Activated naive CD4-positive, alpha-beta T cell treated with Interleukin-2 at 50 U/mL for 16 hours (primary cell): ENCODE measurements around the gene RUNX2.

Experiments
- DNase-seq: peaks from one replicate; pipeline ENCODE4 v3.0.0-alpha.2; 2020

RUNX2 gene

DNA sequence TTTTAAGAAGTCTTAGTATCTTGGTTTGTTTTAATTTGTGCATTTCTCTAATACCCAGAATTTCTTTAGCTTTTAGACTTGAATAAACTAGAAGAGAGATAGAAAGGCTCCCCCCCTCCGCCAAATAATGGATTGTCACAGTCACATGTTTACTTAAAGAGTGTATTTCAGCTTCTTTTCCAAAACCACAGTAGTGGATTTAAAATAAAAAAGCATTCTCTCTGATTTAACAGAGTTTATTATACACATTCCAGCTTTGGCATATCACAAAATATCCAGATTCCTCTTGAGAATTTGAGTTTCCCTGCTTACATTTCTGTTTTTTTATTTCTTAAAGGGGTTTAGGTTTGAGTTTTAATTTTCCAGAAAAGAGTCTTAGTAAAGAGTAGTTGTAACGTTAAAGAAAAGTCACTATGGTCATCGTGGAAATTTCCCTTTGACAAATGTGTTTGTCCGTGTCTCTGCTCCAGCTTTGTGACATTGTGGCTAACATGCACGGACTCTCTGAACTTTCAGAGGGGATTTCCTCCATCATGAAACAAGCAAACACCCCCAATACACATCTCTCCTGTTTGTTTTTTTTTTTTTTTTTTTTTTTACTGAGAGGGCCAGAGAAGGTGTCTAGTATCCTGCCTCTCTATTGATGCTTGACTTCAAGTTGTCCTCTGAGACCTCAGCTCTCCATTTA lies 163.1 kb downstream of the RUNX2 start:
- no peak for DNase-seq

DNA sequence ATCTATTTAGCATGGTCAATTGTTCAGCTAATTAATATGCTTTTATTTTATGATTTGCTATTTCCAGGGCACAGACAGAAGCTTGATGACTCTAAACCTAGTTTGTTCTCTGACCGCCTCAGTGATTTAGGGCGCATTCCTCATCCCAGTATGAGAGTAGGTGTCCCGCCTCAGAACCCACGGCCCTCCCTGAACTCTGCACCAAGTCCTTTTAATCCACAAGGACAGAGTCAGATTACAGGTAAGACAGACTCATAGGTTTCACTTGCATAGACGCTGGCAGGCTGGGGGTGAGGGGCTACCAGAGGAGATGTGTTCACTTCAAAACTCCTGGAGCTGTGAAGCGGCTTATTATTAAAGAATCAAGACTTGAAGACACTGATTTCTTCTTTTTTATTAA lies 163.7 kb downstream of the RUNX2 start:
- DNase-seq: no peak

DNA sequence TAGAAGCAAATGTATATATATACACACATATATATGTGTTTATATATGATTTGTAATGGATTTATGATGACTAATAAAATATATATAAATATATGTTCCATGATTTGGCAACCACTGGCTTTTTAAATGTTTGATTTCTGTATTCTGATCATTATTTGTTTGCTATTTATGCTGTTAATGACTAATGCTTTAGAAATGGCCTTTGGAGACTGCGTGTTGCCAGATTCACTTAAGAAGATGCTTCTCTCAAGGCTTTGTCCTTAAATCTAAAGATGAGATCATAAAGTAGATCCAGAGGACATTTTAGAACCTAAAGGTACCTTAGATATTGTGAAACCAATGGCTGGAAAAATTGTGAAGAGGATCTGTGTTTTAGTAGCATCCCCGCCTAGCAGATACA lies 165.6 kb downstream of the RUNX2 start:
- no peak for DNase-seq

- DNase-seq: no peak
Measured at GRCh38 chr6:45494416-45495135, 166.4 kb downstream of the RUNX2 start.

GRCh38 chr6:45495429-45496084 lies 167.4 kb downstream of the RUNX2 start:
- no peak for DNase-seq

- DNase-seq: no peak
Measured at GRCh38 chr6:45496085-45496433, 167.9 kb downstream of the RUNX2 start.

- DNase-seq: no peak
Measured at GRCh38 chr6:45498591-45498990, 170.5 kb downstream of the RUNX2 start.

DNA sequence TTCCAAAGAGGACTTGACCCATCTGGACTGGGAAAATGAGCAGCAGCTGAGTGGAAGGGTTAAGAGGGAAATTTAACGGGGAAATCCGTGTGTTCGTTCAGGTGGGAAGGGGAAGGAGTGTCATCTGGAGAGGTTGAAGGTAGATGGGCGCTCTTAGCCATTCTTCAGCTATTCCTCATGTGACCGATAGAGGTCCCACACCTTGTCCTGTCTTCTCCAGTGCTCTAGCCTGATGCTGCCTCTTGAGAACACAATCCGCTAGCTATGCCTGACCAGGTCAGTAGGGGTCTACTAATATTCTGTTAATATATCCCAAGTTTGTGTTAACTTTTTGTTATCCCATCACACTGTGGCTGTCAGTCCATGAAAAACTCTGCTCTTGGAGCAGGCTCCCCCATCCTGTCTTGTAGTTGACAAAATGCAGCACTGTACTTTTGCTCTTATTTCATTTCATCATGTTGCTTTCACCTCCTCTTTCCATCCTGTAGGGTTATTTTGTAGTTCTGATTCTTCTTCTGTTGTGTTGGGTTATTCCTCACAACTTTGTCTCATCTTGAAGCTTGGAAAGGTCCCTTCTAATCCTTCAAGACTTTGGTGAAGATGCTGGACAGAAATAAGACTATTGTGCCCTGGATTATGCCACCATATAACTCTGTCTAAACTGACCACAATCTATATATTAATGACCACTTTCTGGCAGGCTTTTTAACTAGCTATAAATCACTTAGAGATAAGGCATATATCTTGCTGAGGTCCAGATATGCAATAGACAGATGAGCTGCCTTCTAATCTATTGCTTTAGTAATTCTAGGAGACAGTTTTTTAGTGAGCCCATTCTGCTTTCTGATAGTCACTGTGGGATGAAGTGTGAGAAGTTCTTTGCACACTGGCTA lies 173.0 kb downstream of the RUNX2 start:
- DNase-seq: no peak

DNA sequence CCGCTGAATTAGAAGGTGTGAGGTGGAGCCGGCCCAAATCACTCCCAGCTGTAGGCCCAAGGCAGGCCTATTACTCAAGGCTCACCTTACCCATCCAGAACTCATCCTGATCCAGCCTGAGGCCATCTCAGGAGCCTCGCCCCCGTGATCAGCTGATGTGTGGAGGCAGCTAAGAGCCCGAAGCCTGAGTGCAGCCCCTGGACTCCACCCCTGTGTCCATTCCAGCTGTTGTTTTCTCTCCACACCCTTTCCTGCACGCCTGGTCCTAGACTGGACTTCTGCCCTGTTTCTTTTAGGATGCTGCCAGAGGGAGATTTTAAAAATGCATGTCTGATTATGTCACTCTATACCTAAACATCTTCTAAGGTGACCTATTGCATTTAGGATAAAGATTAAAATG lies 174.3 kb downstream of the RUNX2 start:
- no peak for DNase-seq

- no peak for DNase-seq
Measured at GRCh38 chr6:45504947-45505346, 176.8 kb downstream of the RUNX2 start.

DNA sequence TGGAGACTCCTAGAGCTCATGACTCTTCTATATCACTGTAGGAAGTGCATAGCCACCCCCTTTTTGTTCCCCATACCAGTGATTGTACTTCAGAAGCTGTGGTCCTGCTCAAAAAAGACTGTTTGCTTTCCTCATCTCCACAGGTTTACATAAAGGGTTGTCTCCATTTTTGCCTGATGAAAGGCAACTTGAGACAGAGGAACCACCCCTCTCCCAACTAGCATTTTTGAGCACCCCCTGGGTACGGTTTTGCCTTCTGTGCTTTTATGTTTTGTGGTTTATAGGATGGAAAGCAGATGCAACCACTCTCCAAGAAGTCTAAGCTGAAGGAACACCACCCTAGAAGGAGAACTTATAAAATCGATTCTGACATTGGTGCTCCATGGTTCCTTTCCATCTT lies 177.3 kb downstream of the RUNX2 start:
- no peak for DNase-seq

GRCh38 chr6:45507186-45507585 lies 179.1 kb downstream of the RUNX2 start:
- no peak for DNase-seq

DNA sequence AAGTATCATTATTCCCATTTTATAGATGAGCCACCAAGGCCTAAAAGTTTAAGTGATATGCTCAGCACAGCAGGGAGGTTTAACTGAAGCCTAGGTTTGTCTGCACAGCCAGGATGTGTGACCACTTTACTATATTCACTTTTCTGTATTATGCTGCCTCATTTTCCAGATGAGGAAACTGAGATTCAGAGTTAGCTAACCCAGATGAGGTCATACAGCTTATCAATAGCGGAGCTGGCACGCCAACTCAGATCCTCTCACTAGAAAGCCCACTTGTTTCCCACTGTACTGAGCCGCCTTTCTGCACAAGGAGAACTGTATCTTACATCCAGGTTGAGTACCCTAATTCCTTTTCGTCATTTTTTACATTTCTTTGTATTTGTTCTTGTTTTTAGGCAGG lies 181.3 kb downstream of the RUNX2 start:
- DNase-seq: no peak

- DNase-seq: no peak
Measured at GRCh38 chr6:45512717-45513116, 184.6 kb downstream of the RUNX2 start.

DNA sequence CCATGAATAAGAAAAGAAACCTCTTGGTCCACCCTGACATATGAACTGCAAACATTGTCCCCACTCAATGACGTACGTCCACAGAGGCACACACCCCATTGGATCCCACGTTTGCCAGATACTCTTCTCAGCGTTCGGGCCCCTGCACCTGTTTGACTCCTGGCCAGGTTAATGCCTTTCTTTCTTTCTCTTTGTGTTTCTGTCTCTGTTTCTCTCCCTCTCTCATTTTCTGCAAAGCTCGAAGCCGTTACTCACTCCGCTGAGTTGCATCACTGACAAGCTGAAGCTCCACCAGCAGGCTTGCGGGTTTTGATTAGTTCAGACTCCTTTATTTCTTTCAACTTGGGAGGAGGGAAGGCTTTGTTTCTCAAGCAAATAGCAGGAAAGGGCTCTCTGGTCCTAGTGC lies 185.1 kb downstream of the RUNX2 start:
- no peak for DNase-seq

GRCh38 chr6:45513843-45514242 lies 185.7 kb downstream of the RUNX2 start:
- DNase-seq: no peak

DNA sequence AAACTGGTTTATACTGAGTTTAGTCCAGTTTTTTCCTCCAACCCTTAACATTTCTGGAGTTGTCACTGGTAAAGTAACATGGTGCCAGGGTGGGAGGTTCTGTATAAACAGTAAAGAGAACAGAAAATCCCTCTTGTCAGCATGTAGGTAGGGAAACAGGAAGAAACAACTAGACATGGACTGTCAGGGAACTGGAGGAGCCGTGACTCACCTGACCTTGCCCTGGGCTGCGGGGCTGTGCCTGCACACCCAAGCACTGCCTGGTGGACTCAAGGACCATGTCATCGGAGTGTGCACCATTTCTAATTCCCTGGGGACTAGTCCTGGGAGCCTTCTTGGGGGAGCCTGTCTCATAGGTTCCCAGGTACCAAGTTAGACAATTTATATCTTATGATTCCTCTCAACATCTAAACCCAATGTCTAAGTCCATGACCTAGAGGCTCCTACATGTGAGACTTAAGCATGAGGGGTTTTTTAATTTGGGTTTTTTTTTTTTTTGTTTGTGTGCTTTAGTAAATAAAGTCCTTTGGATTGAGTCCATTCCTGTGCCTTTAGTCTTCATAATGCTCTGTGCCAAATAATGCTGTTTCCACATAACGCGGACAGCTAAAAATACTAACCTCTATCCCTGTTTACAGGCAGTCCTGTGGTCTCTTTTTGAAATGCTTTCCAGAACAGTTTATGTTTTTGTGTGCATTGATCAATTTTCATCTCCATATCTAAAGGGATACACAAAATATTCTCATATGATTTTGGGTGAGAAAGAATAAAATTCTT lies 186.5 kb downstream of the RUNX2 start:
- DNase-seq: no peak

- DNase-seq: no peak
Measured at GRCh38 chr6:45518013-45518720, 190.0 kb downstream of the RUNX2 start.

GRCh38 chr6:45521226-45521625 lies 193.1 kb downstream of the RUNX2 start:
- DNase-seq: no peak

DNA sequence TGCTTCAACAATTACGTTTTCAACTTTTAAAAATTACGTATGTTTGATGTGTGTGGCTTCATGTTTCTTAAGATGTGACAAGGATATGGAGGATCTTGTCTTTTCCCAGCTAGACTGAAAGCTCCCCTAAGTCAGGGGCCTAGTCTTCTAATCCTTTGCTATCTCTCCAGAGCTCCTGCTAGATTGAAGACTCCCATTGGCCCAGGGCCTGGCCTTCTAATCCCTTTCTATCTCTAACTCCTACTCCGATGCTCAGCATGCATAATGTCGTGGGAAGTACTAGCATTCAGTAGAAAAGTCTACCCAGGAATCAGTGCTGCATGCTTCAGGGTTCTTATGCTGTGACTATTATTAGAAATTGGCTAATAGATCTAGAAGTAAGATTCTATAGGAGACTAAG lies 194.4 kb downstream of the RUNX2 start:
- no peak for DNase-seq

- DNase-seq: no peak
Measured at GRCh38 chr6:45527210-45527609, 199.1 kb downstream of the RUNX2 start.
